ENCODE data around the gene TMEM63A. TPM values are rescaled to one million over a fixed set of nuclear protein-coding genes. Genes with fewer than 3 reads are reported as not detected.
A peak's percentile ranks its signal among the peaks of the same experiment; 100 is the strongest.

Gene TMEM63A
- total and polyA plus RNA-seq, 2 of the 13 experiments (the other 11 are each of a cell fraction or from before 2014, with no cell fraction given) = 23.9 to 53.3 TPM

DNA sequence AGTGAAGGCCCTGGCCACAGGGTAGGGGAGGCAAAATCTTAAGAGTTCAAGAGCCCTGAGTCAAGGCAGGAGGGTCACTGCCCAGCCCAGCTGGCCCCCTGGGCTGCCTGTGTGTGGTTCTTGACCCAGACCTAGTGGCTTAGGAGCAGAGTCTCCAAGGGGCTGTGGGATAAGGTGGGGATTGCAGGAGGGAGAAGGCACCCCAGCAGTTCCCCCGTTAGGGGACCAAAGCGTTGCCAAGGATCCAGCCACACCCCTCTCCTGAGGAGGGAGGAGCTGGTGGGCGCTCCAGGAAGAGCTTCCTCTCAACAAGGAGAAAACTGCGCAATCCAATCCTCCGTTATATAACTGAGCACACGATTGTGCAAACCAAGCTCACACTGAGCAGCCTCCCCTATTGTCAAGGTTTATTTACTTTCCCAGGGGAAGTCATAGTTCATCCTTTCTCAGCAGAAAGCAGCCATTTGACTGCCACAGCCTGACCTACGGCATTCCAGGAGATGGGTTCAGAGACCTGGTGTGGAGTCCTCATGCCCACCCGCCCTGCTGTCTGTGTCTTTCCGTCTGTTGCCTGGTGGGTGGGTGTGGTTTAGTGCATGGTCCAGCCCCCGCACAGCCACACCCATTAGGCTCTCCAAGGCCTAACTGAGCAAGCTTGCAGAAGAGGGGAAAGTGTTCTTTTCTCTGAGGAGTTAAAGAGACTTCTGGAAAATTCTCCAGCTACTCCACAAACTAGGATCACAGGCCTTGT, 68.8 kb downstream of the TMEM63A start (continued):
- TF ChIP-seq, protein P1, sequence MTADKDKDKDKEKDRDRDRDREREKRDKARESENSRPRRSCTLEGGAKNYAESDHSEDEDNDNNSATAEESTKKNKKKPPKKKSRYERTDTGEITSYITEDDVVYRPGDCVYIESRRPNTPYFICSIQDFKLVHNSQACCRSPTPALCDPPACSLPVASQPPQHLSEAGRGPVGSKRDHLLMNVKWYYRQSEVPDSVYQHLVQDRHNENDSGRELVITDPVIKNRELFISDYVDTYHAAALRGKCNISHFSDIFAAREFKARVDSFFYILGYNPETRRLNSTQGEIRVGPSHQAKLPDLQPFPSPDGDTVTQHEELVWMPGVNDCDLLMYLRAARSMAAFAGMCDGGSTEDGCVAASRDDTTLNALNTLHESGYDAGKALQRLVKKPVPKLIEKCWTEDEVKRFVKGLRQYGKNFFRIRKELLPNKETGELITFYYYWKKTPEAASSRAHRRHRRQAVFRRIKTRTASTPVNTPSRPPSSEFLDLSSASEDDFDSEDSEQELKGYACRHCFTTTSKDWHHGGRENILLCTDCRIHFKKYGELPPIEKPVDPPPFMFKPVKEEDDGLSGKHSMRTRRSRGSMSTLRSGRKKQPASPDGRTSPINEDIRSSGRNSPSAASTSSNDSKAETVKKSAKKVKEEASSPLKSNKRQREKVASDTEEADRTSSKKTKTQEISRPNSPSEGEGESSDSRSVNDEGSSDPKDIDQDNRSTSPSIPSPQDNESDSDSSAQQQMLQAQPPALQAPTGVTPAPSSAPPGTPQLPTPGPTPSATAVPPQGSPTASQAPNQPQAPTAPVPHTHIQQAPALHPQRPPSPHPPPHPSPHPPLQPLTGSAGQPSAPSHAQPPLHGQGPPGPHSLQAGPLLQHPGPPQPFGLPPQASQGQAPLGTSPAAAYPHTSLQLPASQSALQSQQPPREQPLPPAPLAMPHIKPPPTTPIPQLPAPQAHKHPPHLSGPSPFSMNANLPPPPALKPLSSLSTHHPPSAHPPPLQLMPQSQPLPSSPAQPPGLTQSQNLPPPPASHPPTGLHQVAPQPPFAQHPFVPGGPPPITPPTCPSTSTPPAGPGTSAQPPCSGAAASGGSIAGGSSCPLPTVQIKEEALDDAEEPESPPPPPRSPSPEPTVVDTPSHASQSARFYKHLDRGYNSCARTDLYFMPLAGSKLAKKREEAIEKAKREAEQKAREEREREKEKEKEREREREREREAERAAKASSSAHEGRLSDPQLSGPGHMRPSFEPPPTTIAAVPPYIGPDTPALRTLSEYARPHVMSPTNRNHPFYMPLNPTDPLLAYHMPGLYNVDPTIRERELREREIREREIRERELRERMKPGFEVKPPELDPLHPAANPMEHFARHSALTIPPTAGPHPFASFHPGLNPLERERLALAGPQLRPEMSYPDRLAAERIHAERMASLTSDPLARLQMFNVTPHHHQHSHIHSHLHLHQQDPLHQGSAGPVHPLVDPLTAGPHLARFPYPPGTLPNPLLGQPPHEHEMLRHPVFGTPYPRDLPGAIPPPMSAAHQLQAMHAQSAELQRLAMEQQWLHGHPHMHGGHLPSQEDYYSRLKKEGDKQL (CRISPR knock-in tag; IDR thresholded peaks at IDR 0.05; ENCODE audit: low read depth) = peak; percentile 93
- TF ChIP-seq HHEX (CRISPR knock-in tag; IDR thresholded peaks at IDR 0.05) (peak; percentile 63), NBN (conservative IDR thresholded peaks at IDR 0.05) (no peak), CENPX (CRISPR knock-in tag; IDR thresholded peaks at IDR 0.05) (no peak), ZNF205 (CRISPR knock-in tag; IDR thresholded peaks at IDR 0.05) (peak; percentile 94; the same call in 1 of the 2 replicates), ZNF782 (CRISPR knock-in tag; IDR thresholded peaks at IDR 0.05; ENCODE audit: borderline replicate concordance) (peak; percentile 82; the same call in 1 of the 2 replicates), NCOR1 (IDR thresholded peaks at IDR 0.05; ENCODE audit: borderline replicate concordance, low read length) (peak; percentile 91; the same call in 1 of the 2 replicates), SOX13 (IDR thresholded peaks at IDR 0.05) (peak; percentile 99), SOX13 (CRISPR knock-in tag; conservative IDR thresholded peaks at IDR 0.05 in 1 of 2, IDR thresholded peaks at IDR 0.05 in 1 of 2) (peak in 1 of 2 experiments; percentile 100; a peak in 2 of 4 replicates), MED13 (CRISPR knock-in tag; IDR thresholded peaks at IDR 0.05) (peak; percentile 92; the same call in 1 of the 2 replicates), BORCS8-MEF2B (CRISPR knock-in tag; IDR thresholded peaks at IDR 0.05) (no peak), IKZF4 (CRISPR knock-in tag; IDR thresholded peaks at IDR 0.05; ENCODE audit: borderline replicate concordance, low read depth, not compliant biosample characterization) (peak; percentile 57), ZNF703 (CRISPR knock-in tag; IDR thresholded peaks at IDR 0.05; ENCODE audit: borderline replicate concordance) (no peak)
- TF ChIP-seq, protein P2, sequence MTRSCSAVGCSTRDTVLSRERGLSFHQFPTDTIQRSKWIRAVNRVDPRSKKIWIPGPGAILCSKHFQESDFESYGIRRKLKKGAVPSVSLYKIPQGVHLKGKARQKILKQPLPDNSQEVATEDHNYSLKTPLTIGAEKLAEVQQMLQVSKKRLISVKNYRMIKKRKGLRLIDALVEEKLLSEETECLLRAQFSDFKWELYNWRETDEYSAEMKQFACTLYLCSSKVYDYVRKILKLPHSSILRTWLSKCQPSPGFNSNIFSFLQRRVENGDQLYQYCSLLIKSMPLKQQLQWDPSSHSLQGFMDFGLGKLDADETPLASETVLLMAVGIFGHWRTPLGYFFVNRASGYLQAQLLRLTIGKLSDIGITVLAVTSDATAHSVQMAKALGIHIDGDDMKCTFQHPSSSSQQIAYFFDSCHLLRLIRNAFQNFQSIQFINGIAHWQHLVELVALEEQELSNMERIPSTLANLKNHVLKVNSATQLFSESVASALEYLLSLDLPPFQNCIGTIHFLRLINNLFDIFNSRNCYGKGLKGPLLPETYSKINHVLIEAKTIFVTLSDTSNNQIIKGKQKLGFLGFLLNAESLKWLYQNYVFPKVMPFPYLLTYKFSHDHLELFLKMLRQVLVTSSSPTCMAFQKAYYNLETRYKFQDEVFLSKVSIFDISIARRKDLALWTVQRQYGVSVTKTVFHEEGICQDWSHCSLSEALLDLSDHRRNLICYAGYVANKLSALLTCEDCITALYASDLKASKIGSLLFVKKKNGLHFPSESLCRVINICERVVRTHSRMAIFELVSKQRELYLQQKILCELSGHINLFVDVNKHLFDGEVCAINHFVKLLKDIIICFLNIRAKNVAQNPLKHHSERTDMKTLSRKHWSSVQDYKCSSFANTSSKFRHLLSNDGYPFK (CRISPR knock-in tag; IDR thresholded peaks at IDR 0.05; ENCODE audit: borderline replicate concordance) = peak; percentile 24; the same call in 1 of the 2 replicates
- TF ChIP-seq, protein P3, sequence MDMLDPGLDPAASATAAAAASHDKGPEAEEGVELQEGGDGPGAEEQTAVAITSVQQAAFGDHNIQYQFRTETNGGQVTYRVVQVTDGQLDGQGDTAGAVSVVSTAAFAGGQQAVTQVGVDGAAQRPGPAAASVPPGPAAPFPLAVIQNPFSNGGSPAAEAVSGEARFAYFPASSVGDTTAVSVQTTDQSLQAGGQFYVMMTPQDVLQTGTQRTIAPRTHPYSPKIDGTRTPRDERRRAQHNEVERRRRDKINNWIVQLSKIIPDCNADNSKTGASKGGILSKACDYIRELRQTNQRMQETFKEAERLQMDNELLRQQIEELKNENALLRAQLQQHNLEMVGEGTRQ (IDR thresholded peaks at IDR 0.05; ENCODE audit: low read depth, low read length) = no peak
- TF ChIP-seq, protein P3 (CRISPR knock-in tag; IDR thresholded peaks at IDR 0.05; ENCODE audit: borderline replicate concordance) = no peak
- TF ChIP-seq, protein P4, sequence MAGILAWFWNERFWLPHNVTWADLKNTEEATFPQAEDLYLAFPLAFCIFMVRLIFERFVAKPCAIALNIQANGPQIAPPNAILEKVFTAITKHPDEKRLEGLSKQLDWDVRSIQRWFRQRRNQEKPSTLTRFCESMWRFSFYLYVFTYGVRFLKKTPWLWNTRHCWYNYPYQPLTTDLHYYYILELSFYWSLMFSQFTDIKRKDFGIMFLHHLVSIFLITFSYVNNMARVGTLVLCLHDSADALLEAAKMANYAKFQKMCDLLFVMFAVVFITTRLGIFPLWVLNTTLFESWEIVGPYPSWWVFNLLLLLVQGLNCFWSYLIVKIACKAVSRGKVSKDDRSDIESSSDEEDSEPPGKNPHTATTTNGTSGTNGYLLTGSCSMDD (CRISPR knock-in tag; IDR thresholded peaks at IDR 0.05) = no peak

Measured in HepG2 (cell line).